Eye (tissue), 1 donor: Measurements from ENCODE around the gene CCL21.
"Not testable (repeated sequence)": the region's sequence is repeated elsewhere in the genome, so short reads cannot be mapped to it uniquely, and the experiment has no call there.

Source experiments
- DNase-seq: peaks from one replicate; pipeline ENCODE4 v3.0.0-alpha.2; 2015

CCL21 gene, protein sequence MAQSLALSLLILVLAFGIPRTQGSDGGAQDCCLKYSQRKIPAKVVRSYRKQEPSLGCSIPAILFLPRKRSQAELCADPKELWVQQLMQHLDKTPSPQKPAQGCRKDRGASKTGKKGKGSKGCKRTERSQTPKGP

DNA sequence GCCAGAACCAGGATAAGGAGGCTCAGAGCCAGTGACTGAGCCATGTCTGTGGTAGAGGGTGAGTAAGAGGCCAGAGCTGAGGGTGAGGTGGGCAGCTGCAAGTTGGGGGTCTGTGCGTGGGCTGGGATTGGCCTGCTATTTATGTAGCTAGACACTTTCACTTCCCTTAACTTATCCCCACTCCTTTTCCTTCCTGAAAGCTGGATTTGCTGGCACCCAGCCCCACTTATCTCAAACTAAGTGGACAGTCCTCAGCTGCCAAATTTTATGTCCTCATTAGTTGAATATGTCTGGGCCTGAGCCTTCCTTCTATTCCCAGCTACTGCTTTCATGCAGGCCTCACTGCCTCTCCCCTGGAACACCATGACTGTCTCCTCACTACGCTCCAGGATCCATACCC, at the start of gene CCL21:
Gene CCL21 (minus strand): TSS at position 114 of the 400 bp plus-strand sequence. CDS start 70 bp downstream, at position 44.
- no peak for DNase-seq

DNA sequence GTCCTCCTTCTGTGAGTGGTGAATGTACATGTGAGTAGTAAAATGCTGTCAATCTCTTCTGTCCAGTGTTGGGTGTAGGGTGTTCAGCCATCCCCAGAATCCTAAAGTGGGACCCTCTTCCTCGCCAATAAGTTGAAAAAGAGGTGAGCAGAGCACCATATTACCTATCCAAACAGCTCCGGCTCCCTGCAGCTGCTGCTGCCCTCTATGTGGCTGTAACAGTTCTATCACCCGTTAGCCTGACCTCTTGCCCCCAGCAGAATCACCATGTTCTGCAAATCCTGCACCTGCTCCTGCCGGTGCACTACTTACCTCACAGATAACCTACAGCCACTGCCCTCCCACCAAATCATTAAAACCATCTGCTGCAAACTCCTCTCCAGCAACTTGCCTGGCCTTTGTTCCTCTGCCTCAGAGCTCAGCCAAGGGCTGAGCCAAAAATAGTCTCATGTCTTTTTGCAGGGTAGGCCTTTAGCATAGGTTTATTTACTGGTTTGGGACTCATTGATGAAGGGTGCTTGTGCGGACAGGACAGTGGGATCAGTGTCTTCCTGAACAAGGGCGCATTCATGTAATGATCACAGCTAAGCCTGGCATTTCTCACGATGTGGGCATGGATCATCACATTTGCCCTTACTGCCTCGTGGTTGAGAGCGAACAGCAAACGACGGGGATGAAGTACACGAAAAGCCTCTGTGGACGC, 49.6 kb upstream of the CCL21 start:
- DNase-seq: no peak

DNA sequence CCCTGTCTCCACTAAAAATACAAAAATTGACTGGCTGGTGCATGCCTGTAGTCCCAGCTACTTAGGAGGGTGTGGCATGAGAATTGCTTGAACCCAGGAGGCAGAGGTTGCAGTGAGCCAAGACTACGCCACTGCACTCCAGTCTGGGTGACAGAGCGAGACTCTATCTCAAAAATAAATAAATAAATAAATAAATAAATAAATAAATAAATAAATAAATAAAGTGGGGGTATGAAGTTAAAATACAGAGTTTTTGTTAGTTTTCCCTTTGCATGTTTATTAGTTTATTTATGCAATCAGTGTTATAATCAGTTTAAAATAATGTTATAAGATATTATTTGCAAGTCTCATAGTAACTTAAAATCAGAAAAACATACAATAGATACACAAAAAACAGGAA, 40.4 kb upstream of the CCL21 start:
- DNase-seq: not testable (repeated sequence)

DNA sequence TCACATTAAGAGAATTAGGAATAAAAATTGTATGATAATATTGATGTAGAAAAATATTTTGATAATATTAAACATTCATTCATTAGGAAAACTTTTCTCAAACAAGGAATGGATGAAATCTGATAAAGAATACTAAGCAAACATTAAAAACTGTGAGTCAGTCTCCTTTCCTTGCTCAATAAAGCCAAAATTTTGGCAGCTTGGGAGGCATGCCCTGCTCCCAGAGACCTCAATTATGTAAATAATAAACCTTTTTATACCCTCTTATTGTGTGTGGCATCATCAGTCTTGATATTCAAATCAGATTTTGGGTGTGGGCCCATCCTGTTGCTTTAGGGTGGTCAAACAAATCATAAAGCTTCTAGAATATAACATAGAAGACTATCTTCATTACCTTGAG, 36.6 kb upstream of the CCL21 start:
- DNase-seq: no peak

DNA sequence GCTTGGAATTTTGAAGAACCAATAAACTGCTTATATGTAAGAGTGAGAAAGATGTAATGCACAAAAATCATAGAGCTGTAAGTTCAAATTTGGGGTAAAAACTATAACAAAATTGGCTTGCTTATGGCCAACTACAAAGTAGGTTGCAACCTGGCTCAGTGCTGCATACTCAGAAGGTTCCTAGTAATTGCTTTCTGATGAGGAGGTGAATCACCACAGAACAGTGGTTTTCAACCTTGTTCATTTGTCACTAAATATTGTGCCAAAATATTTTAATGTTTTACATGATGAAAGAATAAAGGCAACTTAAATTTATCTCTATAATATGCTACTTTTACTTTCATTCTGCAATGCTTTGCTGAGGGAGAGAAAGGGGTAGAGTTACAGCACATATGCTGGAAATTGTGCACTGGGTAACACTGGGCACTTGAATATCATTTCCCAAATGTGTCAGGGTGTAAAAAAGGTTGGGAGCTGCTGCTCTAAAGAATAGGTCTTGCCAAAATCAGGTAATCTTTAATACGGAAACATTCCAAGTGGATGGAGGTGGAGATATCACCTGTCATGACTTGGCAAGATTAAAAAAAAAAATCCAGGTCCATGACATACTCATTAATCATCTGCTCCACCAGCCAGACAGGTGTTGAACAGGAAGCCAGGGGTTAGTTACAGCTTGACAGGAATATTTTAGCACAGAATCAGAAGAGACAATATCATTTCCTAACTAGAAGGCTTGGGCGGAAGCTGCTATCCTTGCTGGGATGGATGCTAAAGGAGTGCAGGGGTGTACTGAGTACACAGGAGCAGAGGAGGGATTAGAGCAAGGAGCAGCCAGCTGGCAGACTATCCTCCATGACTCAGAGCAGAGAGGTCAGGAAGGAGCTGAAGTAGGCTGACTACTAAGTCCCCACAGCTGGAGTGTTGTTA, 34.6 kb upstream of the CCL21 start:
- no peak for DNase-seq

DNA sequence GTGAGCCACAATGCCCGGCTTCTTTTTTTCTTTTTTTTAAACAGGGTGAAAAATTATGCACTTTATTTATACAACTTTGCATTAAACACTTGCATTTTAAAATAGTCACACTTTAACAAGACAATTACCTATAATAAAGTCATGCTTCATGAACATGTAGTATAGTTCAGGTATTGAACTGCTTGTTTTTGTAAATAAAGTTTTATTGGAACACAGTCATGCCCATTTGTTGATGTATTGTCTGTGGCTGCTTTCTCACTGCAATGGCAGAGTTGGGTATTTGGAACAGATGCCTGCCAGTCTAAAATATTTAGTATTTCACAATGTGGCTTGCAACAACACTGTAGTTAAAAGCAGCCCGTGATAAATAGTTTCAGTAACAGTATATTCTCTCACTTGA, 32.8 kb upstream of the CCL21 start:
- DNase-seq: no peak

DNA sequence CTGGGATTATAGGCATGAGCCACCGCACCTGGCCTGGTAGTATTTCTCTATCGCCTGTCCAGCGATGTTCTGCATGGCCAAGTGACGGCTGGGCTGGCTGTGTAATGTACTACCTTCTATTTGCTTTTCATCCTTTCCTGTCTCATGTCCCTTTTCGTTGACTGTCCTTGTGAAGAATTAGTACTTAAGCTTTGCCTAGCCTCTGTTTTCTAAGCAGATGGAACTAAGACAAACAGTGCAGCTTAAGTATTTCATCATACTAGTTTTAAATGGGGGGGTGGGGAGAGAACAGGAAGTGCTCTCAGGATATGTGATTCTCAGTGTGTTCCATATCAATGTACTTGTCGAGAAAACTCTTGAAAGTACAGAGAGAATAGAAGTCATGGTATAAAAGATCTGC, 31.7 kb upstream of the CCL21 start:
- DNase-seq: no peak

DNA sequence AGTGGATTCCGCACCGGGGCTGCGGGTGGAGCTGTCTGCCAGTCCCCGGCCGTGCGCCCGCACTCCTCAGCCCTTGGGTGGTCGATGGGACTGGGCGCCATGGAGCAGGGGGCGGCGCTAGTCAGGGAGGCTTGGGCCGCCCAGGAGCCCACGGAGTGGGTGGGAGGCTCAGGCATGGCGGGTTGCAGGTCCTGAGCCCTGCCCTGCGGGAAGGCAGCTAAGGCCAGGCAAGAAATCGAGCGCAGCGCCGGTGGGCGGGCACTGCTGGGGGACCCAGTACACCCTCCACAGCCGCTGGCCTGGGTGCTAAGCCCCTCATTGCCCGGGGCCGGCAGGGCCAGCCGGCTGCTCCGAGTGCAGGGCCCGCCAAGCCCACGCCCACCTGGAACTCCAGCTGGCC, 30.2 kb upstream of the CCL21 start:
- DNase-seq: not testable (repeated sequence)

DNA sequence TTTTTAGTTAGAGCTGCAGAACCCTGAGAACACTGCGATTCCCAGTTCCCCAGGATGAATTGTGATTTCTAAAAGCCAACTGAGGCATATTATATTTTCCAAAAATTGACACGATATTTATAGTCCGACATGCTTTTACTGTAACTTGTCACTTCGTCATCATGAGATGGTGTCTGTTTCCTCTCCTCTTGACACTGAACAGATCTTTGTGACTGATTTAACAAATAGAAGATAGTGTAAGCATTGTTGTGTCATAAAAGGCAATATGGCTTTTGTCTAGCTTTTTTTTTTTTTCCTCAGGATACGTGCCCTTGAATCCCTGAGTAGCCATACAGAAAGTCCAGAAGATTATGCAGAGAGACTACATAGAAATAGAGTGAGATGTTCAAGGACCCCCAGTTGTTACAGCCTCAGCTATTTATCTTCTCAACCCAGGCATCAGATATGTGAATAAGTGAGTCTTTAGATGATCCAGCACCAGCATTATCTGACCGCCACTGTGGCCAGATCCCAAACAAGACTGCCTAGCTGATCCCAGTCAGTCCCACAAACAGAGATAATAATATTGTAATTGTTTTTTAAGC, 27.8 kb upstream of the CCL21 start:
- no peak for DNase-seq

DNA sequence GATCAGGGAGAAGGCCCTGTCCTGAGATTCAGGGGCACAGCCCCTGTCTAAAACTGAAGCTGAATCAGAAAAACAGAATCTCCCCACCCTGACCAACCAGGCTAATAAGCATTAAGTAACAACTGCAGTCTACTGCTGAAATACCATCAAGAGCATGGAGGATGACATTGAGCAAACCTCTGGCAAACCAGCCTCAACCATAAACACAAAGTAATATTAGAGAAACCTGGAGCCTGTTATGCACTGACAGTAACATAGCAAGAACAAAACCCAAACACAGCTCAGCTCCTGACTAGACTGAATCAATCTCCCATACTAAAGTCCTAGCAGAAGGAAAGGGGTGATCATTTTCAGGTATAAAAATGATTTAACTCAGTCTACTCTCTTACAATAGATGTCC, 24.8 kb upstream of the CCL21 start:
- no peak for DNase-seq

DNA sequence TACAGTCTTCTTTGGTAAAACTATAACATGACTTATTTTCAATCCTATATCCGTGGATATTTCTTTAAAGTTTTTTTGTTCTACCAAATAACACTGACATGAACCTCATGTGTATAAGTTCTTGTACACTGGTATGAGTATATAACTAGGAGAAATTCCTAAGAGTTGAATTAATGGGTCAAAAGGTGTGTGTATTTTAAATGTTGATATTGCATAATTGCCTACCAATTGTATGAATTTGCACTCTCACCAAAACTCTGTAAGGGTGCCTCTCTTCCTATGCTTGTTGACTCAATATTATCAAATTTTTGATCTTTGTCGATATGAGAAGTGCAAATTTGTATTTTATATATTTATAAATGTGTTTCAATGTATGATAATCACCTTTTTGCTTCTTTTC, 22.9 kb upstream of the CCL21 start:
- DNase-seq: no peak

DNA sequence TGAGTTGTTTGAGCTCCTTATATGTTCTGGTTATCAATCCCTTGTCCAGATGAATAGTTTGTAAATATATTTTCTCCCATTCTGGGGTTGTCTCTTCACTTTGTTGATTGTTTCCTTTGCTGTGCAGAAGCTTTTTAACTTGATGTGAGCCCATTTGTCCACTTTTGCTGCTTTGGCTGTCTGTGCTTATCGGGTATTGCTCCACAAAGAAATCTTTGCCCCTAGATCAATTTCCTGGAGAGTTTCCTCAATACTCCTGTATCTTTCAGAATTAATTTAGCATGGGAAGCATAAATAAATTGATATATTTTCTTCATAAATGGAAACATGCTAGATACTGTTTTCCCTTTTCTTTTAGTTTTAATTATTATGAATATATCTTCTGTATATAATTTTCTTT, 22.5 kb upstream of the CCL21 start:
- DNase-seq: no peak

DNA sequence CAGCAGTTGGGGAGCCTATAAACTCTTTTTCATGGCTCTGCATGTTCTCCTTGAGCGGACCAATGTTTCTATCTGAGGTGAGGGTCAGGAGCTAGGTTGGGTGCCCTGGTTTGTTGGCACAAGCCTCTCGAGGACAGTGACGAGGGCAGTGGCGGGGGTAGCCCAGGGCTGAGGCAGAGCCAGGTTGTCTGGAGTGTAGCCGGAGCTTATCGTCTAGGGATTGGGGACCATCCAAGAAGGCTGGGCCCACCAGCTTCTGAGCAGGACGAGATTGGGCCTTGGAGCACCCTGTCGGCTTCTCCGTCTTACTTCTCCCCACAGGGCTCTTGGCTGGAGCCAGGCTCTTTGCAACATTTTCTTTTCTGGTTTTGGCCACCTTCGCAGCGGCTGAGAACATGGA, 13.2 kb upstream of the CCL21 start:
- DNase-seq: no peak

DNA sequence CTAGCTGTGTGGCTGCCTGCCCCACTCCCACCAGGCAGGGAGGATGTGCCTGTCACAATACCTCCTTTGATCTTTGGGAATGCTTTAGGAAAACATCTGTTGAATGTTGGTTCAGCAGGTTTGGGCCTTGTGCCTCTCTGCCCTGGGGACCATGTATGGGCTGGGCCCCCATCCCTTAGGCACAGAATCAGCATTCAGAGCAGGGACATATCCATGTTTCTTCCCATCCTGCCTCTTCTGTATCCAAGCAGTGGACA, 9.8 kb upstream of the CCL21 start:
- DNase-seq: not testable (repeated sequence)

DNA sequence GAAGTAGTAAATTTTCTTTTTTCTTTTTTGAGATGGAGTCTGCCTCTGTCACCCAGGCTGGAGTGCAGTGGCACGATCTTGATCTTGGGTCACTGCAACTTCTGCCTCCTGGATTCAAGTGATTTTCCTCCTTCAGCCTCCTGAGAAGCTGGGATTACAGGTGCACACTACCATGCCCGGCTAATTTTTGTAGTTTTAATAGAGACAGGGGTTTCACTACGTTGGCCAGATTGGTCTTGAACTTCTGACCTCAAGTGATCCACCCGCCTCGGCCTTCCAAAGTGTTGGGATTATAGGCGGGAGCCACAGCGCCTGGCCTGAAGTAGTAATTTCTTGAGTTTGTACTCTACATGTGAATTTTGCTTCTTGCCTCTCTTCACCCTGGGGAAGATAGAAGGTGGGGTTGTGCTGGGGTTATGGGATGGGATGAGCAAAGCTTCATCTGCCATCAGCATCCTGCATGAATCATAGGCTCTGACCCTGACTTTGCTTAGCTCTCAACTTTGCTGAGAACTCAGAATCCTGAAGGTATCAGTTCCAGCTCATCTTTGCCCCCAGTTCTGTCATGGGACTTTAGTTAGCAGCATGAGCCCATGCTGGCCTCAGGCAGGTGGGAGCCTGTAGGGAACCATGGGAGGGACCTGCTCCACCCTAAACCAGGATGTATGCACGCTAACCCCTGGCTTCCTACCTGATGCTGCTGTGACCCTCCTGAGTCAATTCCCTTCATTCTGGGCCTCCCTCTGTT, 9.3 kb upstream of the CCL21 start:
- no peak for DNase-seq

DNA sequence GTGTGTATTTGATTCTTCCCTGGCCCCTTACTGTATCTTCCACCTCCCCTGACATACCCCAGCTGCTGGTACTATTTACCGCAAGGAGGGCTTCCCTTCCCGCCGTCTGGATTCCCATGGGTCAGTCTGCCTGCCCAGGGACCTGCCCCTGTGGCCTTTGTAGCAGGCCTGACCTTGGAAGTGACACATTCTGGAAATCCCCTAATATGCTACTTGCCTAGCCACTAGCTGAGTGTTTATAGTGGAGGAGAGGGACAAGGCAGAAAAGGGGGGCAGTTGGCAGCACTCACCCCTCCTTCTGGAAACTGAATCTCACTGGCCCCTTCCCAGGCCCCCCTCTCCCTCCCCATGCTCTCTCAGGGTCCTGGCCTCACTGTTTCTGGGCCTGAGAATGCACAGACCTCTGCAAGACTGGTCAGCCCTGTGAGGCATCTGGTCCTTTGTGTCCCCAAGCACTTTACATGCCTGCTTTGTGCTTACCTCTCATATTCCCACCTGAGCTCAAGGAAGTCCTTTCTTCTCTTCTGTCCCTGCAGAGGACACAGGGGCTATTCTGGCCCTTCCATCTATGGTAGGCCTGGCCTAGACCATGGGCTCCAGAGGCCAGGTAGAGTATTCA, 8.2 kb upstream of the CCL21 start:
- no peak for DNase-seq

DNA sequence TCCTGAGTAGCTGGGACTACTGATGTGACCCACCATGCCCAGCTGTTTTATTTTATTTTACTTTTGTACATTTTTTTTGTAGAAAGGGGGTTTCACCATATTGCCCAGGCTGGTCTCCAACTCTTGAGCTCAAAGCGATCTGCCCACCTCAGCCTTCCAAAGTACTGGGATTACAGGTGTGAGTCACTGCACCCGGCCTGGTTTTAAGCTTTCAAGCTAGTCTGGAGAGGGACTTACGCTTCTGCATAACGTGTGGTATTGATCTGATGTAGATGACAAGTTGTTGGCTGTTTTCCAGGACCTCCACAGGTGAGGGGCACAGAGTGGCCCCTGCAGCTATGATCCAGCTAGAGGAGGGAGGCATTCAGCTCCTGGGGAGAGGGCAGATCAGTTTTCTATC, 6.8 kb upstream of the CCL21 start:
- DNase-seq: no peak

DNA sequence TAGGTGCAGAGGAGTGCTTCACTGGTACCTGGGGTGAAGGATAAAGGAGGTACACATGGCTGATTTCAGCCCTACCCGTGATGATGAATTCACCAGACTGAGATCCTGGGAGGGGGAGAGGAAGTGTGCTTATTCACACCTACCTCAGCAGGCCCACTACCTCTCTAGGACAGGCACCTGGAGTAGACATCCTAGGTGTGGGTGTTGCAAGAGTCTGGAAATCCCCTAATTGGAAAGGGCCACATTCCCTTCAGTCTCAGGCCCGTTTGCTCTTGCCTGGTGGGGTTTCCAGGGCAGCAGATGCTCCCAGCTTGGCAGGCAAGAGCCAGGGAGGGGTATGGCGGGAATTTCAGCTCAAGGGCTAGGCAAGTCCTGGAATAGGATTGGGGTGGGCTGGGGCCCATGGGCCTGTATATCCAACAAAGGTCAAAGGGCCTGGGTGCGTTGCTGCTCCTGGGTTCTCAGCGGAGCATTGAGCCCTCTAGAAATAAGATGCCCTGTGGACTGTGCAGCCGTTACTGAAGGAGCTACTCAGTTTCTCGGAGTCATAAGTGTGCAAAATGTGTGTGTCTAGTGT, 5.8 kb upstream of the CCL21 start:
- DNase-seq: no peak

DNA sequence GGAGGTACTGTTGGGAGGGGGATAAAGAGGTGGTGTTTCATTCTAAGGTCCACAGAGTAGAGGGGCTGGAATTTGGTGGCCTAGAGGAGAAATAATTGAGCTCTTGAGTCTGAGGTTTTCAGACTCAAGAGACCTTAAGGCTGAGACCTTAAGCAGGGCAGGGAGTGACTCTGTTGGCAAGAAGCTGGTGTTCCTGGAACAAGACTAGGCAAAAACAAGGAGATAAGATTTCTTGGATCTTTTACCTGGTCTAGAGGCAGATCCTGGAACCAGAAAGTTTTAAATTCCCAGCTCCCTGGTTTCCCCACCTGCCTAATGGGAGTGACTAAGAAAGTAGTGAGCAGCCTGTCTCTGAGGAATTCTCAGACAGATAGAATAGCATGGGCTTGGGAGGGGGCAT, 4.1 kb upstream of the CCL21 start:
- DNase-seq: no peak

DNA sequence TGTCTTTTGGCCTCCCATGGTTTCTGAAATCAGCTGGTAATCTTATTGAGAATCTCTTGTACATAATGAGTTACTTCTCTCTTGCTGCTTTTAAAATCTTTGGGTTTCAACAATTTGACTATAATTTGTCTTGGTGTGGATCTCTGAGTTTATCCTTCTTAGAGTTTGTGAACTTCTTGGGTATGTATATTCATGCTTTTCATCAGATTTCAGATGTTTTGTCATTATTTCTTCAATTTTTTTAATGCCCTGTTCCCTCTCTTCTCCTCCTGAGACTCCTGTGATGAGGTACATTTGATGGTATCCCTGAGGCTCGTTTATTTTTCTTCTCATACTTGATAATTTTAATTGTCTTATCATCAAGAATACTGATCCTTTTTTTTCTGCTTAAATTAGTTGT, 2.2 kb upstream of the CCL21 start:
- DNase-seq: no peak

DNA sequence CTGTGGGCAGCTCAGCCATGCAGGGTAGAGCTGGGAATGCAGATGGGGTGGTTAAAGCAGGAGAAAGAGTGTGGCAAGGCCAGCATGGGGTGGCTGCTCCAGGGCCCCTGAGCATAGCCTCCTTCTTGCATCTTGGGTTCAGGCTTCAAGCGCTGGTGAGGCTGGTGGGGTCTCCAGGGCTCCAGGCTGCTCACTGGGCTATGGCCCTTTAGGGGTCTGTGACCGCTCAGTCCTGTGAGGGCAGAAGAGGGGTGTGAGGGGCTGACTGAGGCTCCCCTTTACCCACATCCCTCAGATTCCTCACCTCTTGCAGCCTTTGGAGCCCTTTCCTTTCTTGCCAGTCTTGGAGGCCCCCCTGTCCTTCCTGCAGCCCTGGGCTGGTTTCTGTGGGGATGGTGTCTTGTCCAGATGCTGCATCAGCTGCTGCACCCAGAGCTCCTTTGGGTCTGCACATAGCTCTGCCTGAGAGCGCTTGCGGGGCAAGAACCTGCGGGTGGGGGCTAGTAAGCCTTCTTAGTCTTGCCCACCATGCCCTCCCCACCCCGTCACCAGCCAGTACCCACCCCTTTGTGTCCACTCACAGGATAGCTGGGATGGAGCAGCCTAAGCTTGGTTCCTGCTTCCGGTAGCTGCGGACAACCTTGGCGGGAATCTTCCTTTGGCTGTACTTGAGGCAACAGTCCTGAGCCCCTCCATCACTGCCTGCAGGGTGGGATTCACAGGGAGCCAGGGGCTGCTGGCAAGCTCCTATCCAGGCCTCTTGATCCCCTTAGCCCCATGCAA, 549 bp downstream of the CCL21 start:
- no peak for DNase-seq

DNA sequence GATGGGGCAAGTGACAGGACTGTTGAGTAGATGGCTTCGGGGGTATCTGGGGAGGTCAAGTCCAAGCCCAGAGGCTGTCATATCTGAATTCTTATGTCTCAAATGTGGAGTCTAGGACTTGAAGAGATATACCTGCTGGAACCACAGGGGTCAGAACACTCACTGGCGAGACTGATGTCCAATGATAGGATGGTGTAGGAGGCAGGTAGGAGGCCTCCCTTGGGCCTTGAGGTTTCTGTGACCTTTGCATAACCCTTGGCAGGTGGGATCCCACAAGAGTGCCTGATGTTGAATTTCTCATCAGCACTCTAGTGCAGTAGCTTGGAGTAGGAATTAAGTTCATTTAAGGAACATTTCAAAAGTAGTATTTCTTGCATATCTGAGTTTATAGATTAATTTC, 2.8 kb downstream of the CCL21 start:
- DNase-seq: no peak
